Thoracic aorta (tissue), 2 donors: ENCODE measurements around the gene DCUN1D3. TPM values are rescaled to one million over a fixed set of nuclear protein-coding genes. Genes with fewer than 3 reads are reported as not detected.
A peak's percentile ranks its signal among the peaks of the same experiment; 100 is the strongest.
"Not testable (repeated sequence)": the region's sequence is repeated elsewhere in the genome, so short reads cannot be mapped to it uniquely, and the experiment has no call there.

ENCODE experiments used
- ATAC-seq: fragments of 150-250 bp; one replicate; pipeline ENCODE4 v1.8.0; 2017; ENCODE audit warnings: low read depth; ENCODE audit not compliant: insufficient number of reproducible peaks, low FRiP score
- DNase-seq: peaks from one replicate; pipeline ENCODE4 v3.0.0-alpha.2; 2020; ENCODE audit warnings: low spot score
- H3K27ac ChIP-seq, 2 donors: fragments of 200-600 bp; sonication (generic); 1 replicate in 1 of 2; 2 replicates in 1 of 2; pipeline ENCODE4 v1.5.1; 2016; ENCODE audit warnings: mild to moderate bottlenecking in 2 of 2, moderate library complexity in 2 of 2
- H3K27me3 ChIP-seq: fragments of 200-600 bp; sonication (generic); replicated peaks from 2 replicates; pipeline ENCODE4 v1.6.0; 2016; ENCODE audit warnings: mild to moderate bottlenecking; ENCODE audit not compliant: insufficient read depth
- H3K36me3 ChIP-seq: fragments of 200-600 bp; sonication (generic); one replicate; pipeline ENCODE4 v1.5.1; 2016
- H3K4me1 ChIP-seq, 2 donors: fragments of 200-600 bp; sonication (generic); 1 replicate in 1 of 2; 2 replicates in 1 of 2; pipeline versions ENCODE4 v1.5.1 to v1.6.0; 2016; ENCODE audit warnings: low read depth in 2 of 2, mild to moderate bottlenecking in 1 of 2; ENCODE audit not compliant: control insufficient read depth in 1 of 2
- H3K4me3 ChIP-seq: fragments of 200-600 bp; sonication (generic); 2 replicates; pipeline ENCODE4 v1.5.1; 2016; ENCODE audit warnings: mild to moderate bottlenecking
- H3K9me3 ChIP-seq: fragments of 200-600 bp; sonication (generic); 2 replicates; pipeline ENCODE4 v1.5.1; 2016
- total RNA-seq, 2 donors: library from RNA; depleted of rRNA; stranded (reverse); fragments of >200 nt; gene quantifications; one replicate each; pipeline versions ENCODE4 v1.1.0 to v1.2.3, GENCODE V29; 2016
- TF ChIP-seq, protein P1 (sequence below): fragments of 200-600 bp; sonication (generic); IDR thresholded peaks from one replicate; pipeline ENCODE4 v1.5.1; 2019; ENCODE audit warnings: antibody characterized with exemption

DCUN1D3 gene
- total RNA-seq, 2 donors from 2014 or later, result 25.3 to 28.0 TPM

- no peak overlapping the region for H3K4me3 ChIP-seq
- no peaks in the 10 kb centered on the region for H3K36me3 ChIP-seq
- TF ChIP-seq, protein P1, sequence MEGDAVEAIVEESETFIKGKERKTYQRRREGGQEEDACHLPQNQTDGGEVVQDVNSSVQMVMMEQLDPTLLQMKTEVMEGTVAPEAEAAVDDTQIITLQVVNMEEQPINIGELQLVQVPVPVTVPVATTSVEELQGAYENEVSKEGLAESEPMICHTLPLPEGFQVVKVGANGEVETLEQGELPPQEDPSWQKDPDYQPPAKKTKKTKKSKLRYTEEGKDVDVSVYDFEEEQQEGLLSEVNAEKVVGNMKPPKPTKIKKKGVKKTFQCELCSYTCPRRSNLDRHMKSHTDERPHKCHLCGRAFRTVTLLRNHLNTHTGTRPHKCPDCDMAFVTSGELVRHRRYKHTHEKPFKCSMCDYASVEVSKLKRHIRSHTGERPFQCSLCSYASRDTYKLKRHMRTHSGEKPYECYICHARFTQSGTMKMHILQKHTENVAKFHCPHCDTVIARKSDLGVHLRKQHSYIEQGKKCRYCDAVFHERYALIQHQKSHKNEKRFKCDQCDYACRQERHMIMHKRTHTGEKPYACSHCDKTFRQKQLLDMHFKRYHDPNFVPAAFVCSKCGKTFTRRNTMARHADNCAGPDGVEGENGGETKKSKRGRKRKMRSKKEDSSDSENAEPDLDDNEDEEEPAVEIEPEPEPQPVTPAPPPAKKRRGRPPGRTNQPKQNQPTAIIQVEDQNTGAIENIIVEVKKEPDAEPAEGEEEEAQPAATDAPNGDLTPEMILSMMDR, result no peak
- H3K4me1 ChIP-seq, result peaks cover 78 to 92% of the 10 kb centered on the region in 2 donors
- no peaks in the 10 kb centered on the region for H3K9me3 ChIP-seq
- ATAC-seq, result no peak
- H3K27me3 ChIP-seq, result no peaks in the 10 kb centered on the region
- DNase-seq, result no peak
- H3K27ac ChIP-seq, result peak overlapping the region; percentile 84 to 88
These were observed 32.6 kb downstream of the DCUN1D3 start for GRCh38 chr16:20867585-20867984.

GRCh38 chr16:20866801-20867200 lies 33.4 kb downstream of the DCUN1D3 start:
- TF ChIP-seq, protein P1, result no peak
- ATAC-seq, result no peak
- H3K36me3 ChIP-seq, result peaks cover 3% of the 10 kb centered on the region
- peak overlapping the region; percentile 84 to 88 for H3K27ac ChIP-seq
- H3K4me1 ChIP-seq, result peaks cover 71 to 87% of the 10 kb centered on the region in 2 donors
- no peaks in the 10 kb centered on the region for H3K27me3 ChIP-seq
- H3K9me3 ChIP-seq, result no peaks in the 10 kb centered on the region
- no peak overlapping the region for H3K4me3 ChIP-seq
- DNase-seq, result no peak

DNA sequence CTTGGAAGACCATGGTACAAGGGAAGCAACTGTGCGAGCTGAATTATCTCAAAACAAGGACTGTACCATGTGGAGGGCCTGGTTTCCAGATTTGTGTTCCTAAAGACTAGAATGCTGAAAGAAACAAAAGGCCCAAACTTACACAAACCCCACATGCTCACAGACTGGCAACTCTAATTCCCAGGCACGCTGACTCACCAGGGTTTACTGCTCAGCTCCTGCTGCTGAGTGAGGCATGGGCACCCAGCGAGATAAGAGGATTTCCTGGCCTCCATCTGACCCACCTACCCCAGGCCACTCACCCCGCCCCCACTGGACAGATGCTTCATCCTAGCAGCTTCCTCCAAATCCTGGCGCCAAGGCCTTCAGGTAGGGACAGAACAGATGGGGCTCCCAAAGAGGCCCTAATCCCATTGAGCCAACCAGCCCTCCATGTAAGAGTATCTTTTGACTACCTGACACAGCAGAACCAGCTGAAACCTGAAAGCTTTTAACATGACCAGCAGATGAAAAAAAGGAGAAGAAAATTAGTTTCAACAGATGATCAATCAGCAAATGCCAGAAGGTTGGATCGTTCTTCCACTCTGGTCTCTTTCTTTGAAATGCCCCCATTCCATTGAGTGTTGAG lies 33.9 kb downstream of the DCUN1D3 start:
- H3K9me3 ChIP-seq, result no peaks in the 10 kb centered on the region
- H3K27ac ChIP-seq, result peak overlapping the region; percentile 84 to 88
- DNase-seq (peak; percentile 66), ATAC-seq (peak; percentile 66)
- H3K36me3 ChIP-seq, result peaks cover 6% of the 10 kb centered on the region
- H3K4me3 ChIP-seq, result no peak overlapping the region
- no peaks in the 10 kb centered on the region for H3K27me3 ChIP-seq
- H3K4me1 ChIP-seq, result peaks cover 65 to 87% of the 10 kb centered on the region in 2 donors
- TF ChIP-seq, protein P1, result no peak

GRCh38 chr16:20865420-20866131 lies 34.6 kb downstream of the DCUN1D3 start:
- H3K36me3 ChIP-seq, result peaks cover 10% of the 10 kb centered on the region
- H3K27me3 ChIP-seq, result no peaks in the 10 kb centered on the region
- TF ChIP-seq, protein P1, result no peak
- no peak for DNase-seq
- H3K27ac ChIP-seq, result peak overlapping the region; percentile 84 to 88
- no peaks in the 10 kb centered on the region for H3K9me3 ChIP-seq
- no peak for ATAC-seq
- peak overlapping the region; percentile 6 for H3K4me3 ChIP-seq
- H3K4me1 ChIP-seq, result peaks cover 62 to 87% of the 10 kb centered on the region in 2 donors

DNA sequence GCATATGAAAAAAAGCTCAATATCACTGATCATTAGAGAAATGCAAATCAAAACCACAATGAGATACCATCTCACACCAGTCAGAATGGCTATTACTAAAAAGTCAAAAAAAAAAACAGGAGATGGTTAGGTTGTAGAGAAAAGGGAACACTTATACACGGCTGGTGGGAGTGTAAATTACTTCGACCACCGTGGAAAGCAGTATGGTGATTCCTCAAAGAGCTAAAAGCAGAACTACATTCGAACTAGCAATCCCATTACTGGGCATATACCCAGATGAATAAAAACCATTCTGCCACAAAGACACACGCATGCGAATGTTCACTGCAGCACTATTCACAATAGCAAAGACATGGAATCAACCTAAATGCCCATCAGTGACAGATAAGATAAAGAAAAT lies 35.8 kb downstream of the DCUN1D3 start:
- Histone ChIP-seq H3K4me1 (peaks cover 62 to 87% of the 10 kb centered on the region in 2 donors), H3K36me3 (peaks cover 15% of the 10 kb centered on the region), H3K27ac (peak overlapping the region in 1 of 2 donors; percentile 84)
- ATAC-seq, H3K9me3 ChIP-seq, H3K4me3 ChIP-seq, H3K27me3 ChIP-seq, DNase-seq: not testable (repeated sequence)
